ENCODE results near the gene ACCS.

ACCS gene

DNA sequence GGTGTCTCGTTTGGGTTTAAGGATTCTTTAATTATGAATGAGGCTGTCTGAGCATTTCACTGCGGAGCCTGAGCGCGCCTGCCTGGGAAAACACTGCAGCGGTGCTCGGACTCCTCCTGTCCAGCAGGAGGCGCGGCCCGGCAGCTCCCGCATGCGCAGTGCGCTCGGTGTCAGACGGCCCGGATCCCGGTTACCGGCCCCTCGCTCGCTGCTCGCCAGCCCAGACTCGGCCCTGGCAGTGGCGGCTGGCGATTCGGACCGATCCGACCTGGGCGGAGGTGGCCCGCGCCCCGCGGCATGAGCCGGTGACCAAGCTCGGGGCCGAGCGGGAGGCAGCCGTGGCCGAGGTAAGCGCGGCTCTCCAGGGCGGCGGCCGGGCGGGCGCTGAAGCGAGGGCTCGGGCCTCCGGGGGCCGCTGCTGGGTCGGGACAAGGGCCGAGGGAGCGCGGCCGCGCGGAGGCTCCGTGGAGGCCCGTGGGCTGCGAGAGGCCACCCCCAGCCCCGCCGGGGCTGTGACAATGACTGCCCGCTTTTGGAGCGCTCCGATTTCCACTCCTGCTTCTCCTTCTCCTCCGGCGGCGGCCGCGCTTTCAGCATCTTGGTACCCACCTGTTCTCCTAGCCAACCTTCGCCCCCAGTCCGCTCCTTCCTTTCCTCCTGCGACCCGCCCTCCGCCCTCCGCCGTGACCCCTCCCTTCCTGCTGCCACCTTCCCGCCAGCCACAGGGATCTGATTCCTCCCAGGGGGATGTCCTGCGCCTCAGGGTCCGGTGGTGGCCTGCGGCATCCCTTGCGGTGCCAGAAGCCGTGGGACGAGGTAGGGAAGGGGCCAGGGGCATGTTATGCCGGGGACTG is 29.7 kb downstream of the ACCS start, which contains the start of gene EXT2 (continued):
- TF ChIP-seq, protein P1, sequence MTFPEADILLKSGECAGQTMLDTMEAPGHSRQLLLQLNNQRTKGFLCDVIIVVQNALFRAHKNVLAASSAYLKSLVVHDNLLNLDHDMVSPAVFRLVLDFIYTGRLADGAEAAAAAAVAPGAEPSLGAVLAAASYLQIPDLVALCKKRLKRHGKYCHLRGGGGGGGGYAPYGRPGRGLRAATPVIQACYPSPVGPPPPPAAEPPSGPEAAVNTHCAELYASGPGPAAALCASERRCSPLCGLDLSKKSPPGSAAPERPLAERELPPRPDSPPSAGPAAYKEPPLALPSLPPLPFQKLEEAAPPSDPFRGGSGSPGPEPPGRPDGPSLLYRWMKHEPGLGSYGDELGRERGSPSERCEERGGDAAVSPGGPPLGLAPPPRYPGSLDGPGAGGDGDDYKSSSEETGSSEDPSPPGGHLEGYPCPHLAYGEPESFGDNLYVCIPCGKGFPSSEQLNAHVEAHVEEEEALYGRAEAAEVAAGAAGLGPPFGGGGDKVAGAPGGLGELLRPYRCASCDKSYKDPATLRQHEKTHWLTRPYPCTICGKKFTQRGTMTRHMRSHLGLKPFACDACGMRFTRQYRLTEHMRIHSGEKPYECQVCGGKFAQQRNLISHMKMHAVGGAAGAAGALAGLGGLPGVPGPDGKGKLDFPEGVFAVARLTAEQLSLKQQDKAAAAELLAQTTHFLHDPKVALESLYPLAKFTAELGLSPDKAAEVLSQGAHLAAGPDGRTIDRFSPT (tag by site-specific recombination; IDR thresholded peaks at IDR 0.05) = no peak
- no peak for TF ChIP-seq ZEB2 (tag by site-specific recombination; IDR thresholded peaks at IDR 0.05)
- TF ChIP-seq ZNF664 (tag by site-specific recombination; IDR thresholded peaks at IDR 0.05) = no peak
- TF ChIP-seq ZNF138 (tag by site-specific recombination; IDR thresholded peaks at IDR 0.05; ENCODE audit: borderline replicate concordance) = no peak
- TF ChIP-seq ZSCAN30 (tag by site-specific recombination; IDR thresholded peaks at IDR 0.05) = no peak
- no peak for TF ChIP-seq ZNF169 (tag by site-specific recombination; IDR thresholded peaks at IDR 0.05)
- TF ChIP-seq YY2 (tag by site-specific recombination; IDR thresholded peaks at IDR 0.05) = no peak
- TF ChIP-seq SP3 (tag by site-specific recombination; IDR thresholded peaks at IDR 0.05) = peak; percentile 79
- TF ChIP-seq, protein P2, sequence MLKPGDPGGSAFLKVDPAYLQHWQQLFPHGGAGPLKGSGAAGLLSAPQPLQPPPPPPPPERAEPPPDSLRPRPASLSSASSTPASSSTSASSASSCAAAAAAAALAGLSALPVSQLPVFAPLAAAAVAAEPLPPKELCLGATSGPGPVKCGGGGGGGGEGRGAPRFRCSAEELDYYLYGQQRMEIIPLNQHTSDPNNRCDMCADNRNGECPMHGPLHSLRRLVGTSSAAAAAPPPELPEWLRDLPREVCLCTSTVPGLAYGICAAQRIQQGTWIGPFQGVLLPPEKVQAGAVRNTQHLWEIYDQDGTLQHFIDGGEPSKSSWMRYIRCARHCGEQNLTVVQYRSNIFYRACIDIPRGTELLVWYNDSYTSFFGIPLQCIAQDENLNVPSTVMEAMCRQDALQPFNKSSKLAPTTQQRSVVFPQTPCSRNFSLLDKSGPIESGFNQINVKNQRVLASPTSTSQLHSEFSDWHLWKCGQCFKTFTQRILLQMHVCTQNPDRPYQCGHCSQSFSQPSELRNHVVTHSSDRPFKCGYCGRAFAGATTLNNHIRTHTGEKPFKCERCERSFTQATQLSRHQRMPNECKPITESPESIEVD (tag by site-specific recombination; IDR thresholded peaks at IDR 0.05) = no peak
- TF ChIP-seq GLIS2 (tag by site-specific recombination; IDR thresholded peaks at IDR 0.05) = peak; percentile 41; the same call in 1 of the 2 replicates
- no peak for TF ChIP-seq ZNF600 (tag by site-specific recombination; IDR thresholded peaks at IDR 0.05)
- no peak for TF ChIP-seq ZNF335 (tag by site-specific recombination; conservative IDR thresholded peaks at IDR 0.05)
- no peak for TF ChIP-seq ZNF2 (tag by site-specific recombination; IDR thresholded peaks at IDR 0.05)
- no peak; the same call in 1 of the 2 replicates for TF ChIP-seq SCRT1 (tag by site-specific recombination; IDR thresholded peaks at IDR 0.05; ENCODE audit: borderline replicate concordance)
- no peak for TF ChIP-seq HOXA7 (CRISPR knock-in tag; IDR thresholded peaks at IDR 0.05; ENCODE audit: borderline replicate concordance)
- TF ChIP-seq MYNN (tag by site-specific recombination; IDR thresholded peaks at IDR 0.05; ENCODE audit: borderline replicate concordance) = no peak
- TF ChIP-seq, protein P3, sequence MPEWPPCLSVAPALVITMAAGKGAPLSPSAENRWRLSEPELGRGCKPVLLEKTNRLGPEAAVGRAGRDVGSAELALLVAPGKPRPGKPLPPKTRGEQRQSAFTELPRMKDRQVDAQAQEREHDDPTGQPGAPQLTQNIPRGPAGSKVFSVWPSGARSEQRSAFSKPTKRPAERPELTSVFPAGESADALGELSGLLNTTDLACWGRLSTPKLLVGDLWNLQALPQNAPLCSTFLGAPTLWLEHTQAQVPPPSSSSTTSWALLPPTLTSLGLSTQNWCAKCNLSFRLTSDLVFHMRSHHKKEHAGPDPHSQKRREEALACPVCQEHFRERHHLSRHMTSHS (tag by site-specific recombination; IDR thresholded peaks at IDR 0.05) = no peak
- TF ChIP-seq ZNF19 (tag by site-specific recombination; IDR thresholded peaks at IDR 0.05; ENCODE audit: low read depth) = no peak
- TF ChIP-seq ZNF529 (tag by site-specific recombination; IDR thresholded peaks at IDR 0.05; ENCODE audit: insufficient replicate concordance) = no peak
- TF ChIP-seq ZNF837 (tag by site-specific recombination; IDR thresholded peaks at IDR 0.05) = no peak
- no peak for TF ChIP-seq ZFP37 (tag by site-specific recombination; IDR thresholded peaks at IDR 0.05)
- no peak for TF ChIP-seq ZNF626 (tag by site-specific recombination; IDR thresholded peaks at IDR 0.05)
- no peak for TF ChIP-seq ZNF184 (tag by site-specific recombination; IDR thresholded peaks at IDR 0.05)
- TF ChIP-seq, protein P4, sequence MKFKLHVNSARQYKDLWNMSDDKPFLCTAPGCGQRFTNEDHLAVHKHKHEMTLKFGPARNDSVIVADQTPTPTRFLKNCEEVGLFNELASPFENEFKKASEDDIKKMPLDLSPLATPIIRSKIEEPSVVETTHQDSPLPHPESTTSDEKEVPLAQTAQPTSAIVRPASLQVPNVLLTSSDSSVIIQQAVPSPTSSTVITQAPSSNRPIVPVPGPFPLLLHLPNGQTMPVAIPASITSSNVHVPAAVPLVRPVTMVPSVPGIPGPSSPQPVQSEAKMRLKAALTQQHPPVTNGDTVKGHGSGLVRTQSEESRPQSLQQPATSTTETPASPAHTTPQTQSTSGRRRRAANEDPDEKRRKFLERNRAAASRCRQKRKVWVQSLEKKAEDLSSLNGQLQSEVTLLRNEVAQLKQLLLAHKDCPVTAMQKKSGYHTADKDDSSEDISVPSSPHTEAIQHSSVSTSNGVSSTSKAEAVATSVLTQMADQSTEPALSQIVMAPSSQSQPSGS (tag by site-specific recombination; IDR thresholded peaks at IDR 0.05; ENCODE audit: low read depth) = no peak
- TF ChIP-seq ZNF214 (tag by site-specific recombination; IDR thresholded peaks at IDR 0.05; ENCODE audit: borderline replicate concordance) = no peak
- no peak for TF ChIP-seq ZNF354C (tag by site-specific recombination; IDR thresholded peaks at IDR 0.05; ENCODE audit: borderline replicate concordance, low read depth)
- no peak for TF ChIP-seq ZNF114 (tag by site-specific recombination; IDR thresholded peaks at IDR 0.05)
- TF ChIP-seq REPIN1 (tag by site-specific recombination; IDR thresholded peaks at IDR 0.05; ENCODE audit: low read depth) = no peak
- no peak for TF ChIP-seq ZNF366 (tag by site-specific recombination; conservative IDR thresholded peaks at IDR 0.05)
- TF ChIP-seq ZNF292 (tag by site-specific recombination; IDR thresholded peaks at IDR 0.05; ENCODE audit: borderline replicate concordance, low read depth) = no peak
- no peak for TF ChIP-seq KLF7 (tag by site-specific recombination; IDR thresholded peaks at IDR 0.05; ENCODE audit: borderline replicate concordance)
- TF ChIP-seq, protein P5, sequence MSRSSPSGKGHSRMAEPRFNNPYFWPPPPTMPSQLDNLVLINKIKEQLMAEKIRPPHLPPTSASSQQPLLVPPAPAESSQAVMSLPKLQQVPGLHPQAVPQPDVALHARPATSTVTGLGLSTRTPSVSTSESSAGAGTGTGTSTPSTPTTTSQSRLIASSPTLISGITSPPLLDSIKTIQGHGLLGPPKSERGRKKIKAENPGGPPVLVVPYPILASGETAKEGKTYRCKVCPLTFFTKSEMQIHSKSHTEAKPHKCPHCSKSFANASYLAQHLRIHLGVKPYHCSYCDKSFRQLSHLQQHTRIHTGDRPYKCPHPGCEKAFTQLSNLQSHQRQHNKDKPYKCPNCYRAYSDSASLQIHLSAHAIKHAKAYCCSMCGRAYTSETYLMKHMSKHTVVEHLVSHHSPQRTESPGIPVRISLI (tag by site-specific recombination; IDR thresholded peaks at IDR 0.05) = no peak
- TF ChIP-seq MEIS1 (CRISPR knock-in tag; IDR thresholded peaks at IDR 0.05; ENCODE audit: borderline replicate concordance) = no peak

All from HEK293 (cell line).